Measurements from ENCODE around the gene TNFSF13. TPM values are rescaled to one million over a fixed set of nuclear protein-coding genes. Genes with fewer than 3 reads are reported as not detected.

TNFSF13 gene
- total RNA-seq, 1 experiment from 2014 or later: 6.3 TPM

DNA sequence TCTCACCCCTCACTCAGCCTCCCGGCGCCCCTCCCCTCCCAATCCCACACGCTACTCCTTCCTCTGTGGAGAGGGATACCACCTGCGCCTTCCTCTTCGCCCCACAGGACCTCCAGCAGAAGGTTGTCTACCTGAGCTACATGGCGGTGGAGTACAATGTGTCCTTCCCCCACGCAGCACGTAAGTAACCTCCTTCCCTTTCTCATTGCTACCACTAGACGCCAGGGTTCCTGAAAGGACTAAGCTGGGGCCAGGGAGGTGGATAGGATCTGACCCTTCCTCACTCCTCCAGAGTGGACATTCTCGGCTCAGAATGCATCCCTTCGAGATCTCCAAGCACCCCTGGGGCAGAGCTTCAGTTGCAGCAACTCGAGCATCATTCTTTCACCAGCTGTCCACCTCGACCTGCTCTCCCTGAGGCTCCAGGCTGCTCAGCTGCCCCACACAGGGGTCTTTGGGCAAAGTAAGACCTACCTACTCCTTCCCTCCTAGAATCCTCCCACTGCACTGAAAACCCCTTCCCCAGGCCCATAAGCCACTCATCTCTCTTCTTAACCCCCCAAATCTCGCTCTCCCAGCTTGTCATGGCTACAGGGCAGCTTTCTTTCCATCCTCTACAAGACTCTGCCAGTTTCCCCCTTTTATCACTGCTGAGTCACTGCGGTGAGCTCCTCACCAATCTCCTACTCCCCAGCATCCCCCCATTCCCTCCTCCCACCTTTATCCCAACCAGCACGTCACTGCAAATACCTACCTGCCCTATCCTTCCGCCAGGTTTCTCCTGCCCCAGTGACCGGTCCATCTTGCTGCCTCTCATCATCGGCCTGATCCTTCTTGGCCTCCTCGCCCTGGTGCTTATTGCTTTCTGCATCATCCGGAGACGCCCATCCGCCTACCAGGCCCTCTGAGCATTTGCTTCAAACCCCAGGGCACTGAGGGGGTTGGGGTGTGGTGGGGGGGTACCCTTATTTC lies 22.3 kb downstream of the TNFSF13 start:
- Mint-ChIP-seq H3K27me3 (ENCODE audit: insufficient read depth, unreplicated experiment) (no peaks in the 10 kb centered on the region), H3K9me3 (ENCODE audit: unreplicated experiment) (no peaks in the 10 kb centered on the region), H3K4me1 (ENCODE audit: insufficient read depth, unreplicated experiment) (peaks cover 41% of the 10 kb centered on the region), H3K36me3 (ENCODE audit: insufficient read depth, unreplicated experiment) (peaks cover 61% of the 10 kb centered on the region), H3K4me3 (ENCODE audit: unreplicated experiment) (no peak overlapping the region), H3K27ac (ENCODE audit: low read depth, unreplicated experiment) (peak overlapping the region; percentile 86)
- TF ChIP-seq, protein P1, sequence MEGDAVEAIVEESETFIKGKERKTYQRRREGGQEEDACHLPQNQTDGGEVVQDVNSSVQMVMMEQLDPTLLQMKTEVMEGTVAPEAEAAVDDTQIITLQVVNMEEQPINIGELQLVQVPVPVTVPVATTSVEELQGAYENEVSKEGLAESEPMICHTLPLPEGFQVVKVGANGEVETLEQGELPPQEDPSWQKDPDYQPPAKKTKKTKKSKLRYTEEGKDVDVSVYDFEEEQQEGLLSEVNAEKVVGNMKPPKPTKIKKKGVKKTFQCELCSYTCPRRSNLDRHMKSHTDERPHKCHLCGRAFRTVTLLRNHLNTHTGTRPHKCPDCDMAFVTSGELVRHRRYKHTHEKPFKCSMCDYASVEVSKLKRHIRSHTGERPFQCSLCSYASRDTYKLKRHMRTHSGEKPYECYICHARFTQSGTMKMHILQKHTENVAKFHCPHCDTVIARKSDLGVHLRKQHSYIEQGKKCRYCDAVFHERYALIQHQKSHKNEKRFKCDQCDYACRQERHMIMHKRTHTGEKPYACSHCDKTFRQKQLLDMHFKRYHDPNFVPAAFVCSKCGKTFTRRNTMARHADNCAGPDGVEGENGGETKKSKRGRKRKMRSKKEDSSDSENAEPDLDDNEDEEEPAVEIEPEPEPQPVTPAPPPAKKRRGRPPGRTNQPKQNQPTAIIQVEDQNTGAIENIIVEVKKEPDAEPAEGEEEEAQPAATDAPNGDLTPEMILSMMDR (IDR thresholded peaks at IDR 0.05; ENCODE audit: unreplicated experiment): no peak
- BruUV-seq (replicated peaks): no TSS peak
- CTCF ChIA-PET: interaction anchor here (0.6 to 6.4 kb wide), 5 partner anchors 8 to 269 kb away, joined by 3 to 59 read pairs (median 3); partner anchors contain the start of gene SOX15
- no peak for DNase-seq (ENCODE audit: unreplicated experiment)
- POLR2A ChIA-PET: interaction anchor here (0.6 to 14.9 kb wide), 8 partner anchors 7 to 106 kb away, joined by 3 to 294 read pairs (median 12); partner anchors contain the start of genes FXR2, MPDU1, SOX15 and TP53
- intact Hi-C loops (cut with micrococcal nuclease): no loop called here

DNA sequence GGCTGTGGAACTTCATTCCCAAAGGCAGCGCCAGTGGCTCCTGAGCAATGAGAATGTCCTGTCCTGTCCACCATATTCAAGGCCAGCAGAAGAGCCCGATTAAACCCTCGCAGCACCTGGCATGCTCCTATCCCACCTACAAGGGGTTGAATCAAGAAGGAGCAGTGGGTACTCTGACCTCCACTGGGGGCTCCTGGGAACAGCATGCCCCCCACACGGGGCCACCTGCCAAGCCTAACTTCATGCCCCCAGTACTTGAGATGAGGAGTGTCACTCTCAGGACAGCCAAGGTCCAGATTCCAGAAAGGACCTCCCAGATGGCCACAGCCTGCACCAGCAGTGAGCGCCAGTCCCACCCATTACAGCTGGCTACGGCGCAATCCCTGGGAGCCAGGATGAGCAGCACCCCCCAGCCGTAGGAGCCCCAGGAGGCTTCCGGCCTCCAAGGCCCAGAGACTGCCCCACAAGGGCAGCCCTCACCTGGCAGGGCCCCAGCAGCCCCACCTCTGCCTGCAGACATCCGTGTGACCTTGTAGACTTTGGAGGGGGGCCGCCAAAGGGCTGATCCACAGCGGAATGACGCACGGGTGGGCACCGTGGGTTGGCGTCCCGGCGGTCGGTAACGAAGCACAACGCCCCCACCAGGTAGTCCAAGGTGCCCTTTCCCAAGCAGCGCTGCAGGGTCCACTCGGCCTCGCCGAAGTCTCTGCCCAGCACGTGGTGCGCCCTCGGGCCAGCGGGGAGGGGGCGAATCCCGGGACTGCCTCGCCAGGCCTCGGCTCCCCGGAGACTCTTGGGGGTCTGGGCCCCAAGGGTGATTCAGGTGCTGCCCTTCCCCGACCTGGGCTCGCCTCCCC lies 24.1 kb downstream of the TNFSF13 start:
- peak overlapping the region; percentile 100 for H3K27ac Mint-ChIP-seq (ENCODE audit: low read depth, unreplicated experiment)
- H3K4me1 Mint-ChIP-seq (ENCODE audit: insufficient read depth, unreplicated experiment): peaks cover 53% of the 10 kb centered on the region
- ChIA-PET POLR2A (interaction anchor here (0.7 to 14.9 kb wide), 16 partner anchors 5 to 362 kb away, joined by 3 to 303 read pairs (median 10); partner anchors contain the start of genes CD68, FXR2, MPDU1 and POLR2A), CTCF (interaction anchor here (0.6 to 7.7 kb wide), 4 partner anchors 8 to 103 kb away, joined by 3 to 89 read pairs (median 12); partner anchors contain the start of genes TP53 and WRAP53)
- peaks cover 54% of the 10 kb centered on the region for H3K36me3 Mint-ChIP-seq (ENCODE audit: insufficient read depth, unreplicated experiment)
- H3K9me3 Mint-ChIP-seq (ENCODE audit: unreplicated experiment): no peaks in the 10 kb centered on the region
- TF ChIP-seq, protein P1 (IDR thresholded peaks at IDR 0.05; ENCODE audit: unreplicated experiment): no peak
- intact Hi-C loops (cut with micrococcal nuclease): no loop called here
- DNase-seq (ENCODE audit: unreplicated experiment): no peak
- no peaks in the 10 kb centered on the region for H3K27me3 Mint-ChIP-seq (ENCODE audit: insufficient read depth, unreplicated experiment)
- BruUV-seq (replicated peaks): no TSS peak
- H3K4me3 Mint-ChIP-seq (ENCODE audit: unreplicated experiment): peak overlapping the region; percentile 93

DNA sequence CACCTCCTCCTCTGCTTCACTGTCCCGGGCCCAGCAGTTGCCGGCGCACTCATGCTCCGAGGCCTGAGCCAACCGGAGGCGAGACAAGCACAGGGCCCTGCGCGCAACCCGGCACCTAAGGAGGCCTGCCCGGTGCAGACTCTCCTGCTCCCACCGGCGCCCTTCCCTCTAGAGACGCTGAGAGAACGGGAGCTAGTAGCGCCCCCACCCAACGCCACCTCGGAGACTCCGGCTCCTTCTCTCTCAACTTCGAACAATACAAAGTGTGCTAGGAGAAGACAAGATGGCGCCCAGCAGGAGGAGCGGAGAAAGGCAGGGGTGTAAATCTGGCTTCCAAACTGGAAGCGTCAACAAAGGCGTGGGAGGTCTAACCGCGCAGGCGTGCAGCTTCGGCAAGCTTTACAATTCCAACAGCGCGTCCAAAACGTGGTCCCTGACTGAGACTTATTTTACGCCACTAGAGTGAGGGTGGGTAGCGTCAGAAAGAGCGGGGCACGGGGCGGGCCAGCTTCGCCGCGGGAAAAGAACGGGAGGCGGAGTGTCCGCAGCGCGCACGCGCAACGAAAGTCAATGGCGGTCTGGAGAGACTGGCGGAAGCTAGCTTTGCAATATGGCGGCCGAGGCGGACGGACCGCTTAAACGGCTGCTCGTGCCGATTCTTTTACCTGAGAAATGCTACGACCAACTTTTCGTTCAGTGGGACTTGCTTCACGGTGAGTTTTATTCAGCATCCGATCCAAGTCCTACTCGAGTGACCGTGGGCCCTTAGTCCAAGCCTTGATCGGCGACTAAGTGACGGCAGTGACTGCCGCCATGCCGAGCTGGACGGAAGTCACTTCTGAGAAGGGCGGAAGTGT lies 24.9 kb downstream of the TNFSF13 start, which contains the start of gene MPDU1:
Gene MPDU1, plus strand, starts transcription at position 600 of the 857 bp plus-strand sequence. Its CDS starts 11 bp downstream, at position 611.
- Mint-ChIP-seq H3K4me1 (ENCODE audit: insufficient read depth, unreplicated experiment) (peaks cover 56% of the 10 kb centered on the region), H3K4me3 (ENCODE audit: unreplicated experiment) (peak within 1 kb of the TSS; percentile 93), H3K27ac (ENCODE audit: low read depth, unreplicated experiment) (peak within 1 kb of the TSS; percentile 100), H3K36me3 (ENCODE audit: insufficient read depth, unreplicated experiment) (peaks cover 45% of the 10 kb centered on the region), H3K9me3 (ENCODE audit: unreplicated experiment) (no peaks in the 10 kb centered on the region), H3K27me3 (ENCODE audit: insufficient read depth, unreplicated experiment) (no peaks in the 10 kb centered on the region)
- TF ChIP-seq, protein P1 (IDR thresholded peaks at IDR 0.05; ENCODE audit: unreplicated experiment): no peak
- POLR2A ChIA-PET: interaction anchor here (0.7 to 14.9 kb wide), 24 partner anchors 8 to 548 kb away, joined by 3 to 303 read pairs (median 5); partner anchors contain the start of genes CD68, FXR2, NEURL4 and POLR2A
- intact Hi-C loops (cut with micrococcal nuclease): no loop called here
- DNase-seq (ENCODE audit: unreplicated experiment): peak; percentile 98
- CTCF ChIA-PET: interaction anchor here (0.6 to 7.7 kb wide), 5 partner anchors 8 to 1339 kb away, joined by 3 to 89 read pairs (median 3); partner anchors contain the start of genes SAT2, TP53 and WRAP53
- BruUV-seq (replicated peaks): TSS peak; percentile 70

Data from MCF 10A (cell line).